GM12892 (cell line): ENCODE data around the gene C2orf76.

Experiments
- POLR2A ChIP-seq: IDR thresholded peaks from 2 replicates; pipeline ENCODE4 v1.6.1; 2011; ENCODE audit warnings: low read depth, low read length, control low read depth
- POLR2AphosphoS5 ChIP-seq: IDR thresholded peaks from 2 replicates; pipeline ENCODE4 v1.6.1; 2011; ENCODE audit warnings: low read depth, low read length, control low read depth

DNA sequence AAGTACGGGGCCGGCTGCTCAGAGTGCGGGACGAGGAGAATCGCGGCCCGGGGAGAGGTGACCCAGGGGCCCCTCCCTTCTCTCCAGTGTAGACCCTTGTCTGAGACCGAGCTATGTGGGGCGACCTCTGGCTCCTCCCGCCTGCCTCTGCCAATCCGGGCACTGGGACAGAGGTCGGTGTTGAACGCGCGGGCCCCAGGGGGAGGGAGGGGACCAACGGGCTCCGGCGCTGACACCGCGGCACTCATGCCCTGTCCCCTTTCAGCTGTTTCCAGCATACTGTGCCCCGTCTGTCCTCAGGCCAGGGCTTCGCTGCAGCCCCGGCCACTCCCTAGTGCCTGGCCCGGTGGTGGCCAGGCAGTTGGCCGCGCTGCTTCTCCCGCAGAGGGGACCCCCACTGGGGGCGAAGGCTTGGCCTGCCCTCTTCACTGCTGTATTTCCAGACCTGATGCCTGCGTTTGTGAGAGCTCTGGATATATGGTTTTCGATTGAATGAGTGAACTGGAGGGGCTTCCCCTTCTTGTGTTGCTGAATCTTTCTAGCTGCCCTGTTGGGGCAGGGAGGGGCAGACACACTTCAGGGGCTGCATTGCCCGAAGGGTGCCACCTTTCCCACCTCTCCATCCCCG, 952 bp upstream of the C2orf76 start:
- TF ChIP-seq POLR2A = no peak; the same call in 1 of the 2 replicates
- no peak for TF ChIP-seq POLR2AphosphoS5
